Gastrocnemius medialis (tissue), 4 donors: Measurements from ENCODE around the gene BRICD5.

Experiments used
- POLR2A ChIP-seq, 2 donors: fragments of 450-650 bp; IDR thresholded peaks; one replicate each; pipeline ENCODE4 v1.6.1; 2017; ENCODE audit warnings: antibody characterized with exemption in 2 of 2, mild to moderate bottlenecking in 2 of 2, moderate library complexity in 2 of 2
- TF ChIP-seq, protein P1 (sequence below), 5 experiments: fragments of 450-650 bp in 3 of 5; fragments of 200-600 bp in 2 of 5; sonication (generic) in 2 of 5; IDR thresholded peaks in 4 of 5; conservative IDR thresholded peaks in 1 of 5; 1 replicate in 4 of 5; 2 replicates in 1 of 5; pipeline ENCODE4 v1.5.1; 2016 to 2019; ENCODE audit warnings: antibody characterized with exemption in 5 of 5, mild to moderate bottlenecking in 3 of 5, moderate library complexity in 3 of 5

DNA sequence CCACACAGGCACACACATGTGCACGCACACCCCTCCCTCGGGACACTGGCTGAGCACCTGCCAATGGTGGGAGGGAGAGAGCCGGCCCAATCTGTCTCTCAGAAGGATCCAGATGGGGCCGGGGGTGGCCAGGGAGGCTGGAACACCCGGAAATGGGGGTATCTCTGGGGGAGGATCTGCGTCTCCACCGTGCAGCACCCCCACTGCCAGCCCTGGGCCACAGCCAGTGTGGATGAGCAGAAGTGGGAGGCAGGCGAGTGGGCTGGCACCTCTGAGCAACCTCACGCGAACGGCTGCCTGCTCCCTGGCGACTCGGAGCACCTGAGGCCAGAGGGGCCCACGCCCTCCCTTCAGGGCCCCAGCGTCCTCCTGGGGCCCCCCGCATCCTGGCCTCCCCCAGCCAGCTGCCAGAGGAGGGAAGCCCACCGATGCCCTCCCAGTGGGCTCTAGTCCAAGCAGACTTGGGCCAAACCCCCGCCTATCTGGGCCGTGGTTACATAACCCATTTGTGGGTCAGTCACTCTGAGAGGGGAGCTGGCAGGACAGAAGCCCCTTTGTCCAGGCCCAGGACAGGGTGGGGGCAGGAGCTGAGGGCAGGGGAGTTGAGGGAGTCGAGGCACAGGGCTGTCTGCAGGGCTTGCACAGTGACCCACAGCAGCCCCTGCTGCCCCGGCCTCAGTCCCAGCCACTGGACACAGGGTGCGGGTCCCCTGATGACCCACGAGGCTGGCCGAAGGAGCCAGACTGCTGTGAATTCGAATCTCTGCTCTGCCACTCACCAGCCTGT, 19.8 kb downstream of the BRICD5 start:
- TF ChIP-seq, protein P1, sequence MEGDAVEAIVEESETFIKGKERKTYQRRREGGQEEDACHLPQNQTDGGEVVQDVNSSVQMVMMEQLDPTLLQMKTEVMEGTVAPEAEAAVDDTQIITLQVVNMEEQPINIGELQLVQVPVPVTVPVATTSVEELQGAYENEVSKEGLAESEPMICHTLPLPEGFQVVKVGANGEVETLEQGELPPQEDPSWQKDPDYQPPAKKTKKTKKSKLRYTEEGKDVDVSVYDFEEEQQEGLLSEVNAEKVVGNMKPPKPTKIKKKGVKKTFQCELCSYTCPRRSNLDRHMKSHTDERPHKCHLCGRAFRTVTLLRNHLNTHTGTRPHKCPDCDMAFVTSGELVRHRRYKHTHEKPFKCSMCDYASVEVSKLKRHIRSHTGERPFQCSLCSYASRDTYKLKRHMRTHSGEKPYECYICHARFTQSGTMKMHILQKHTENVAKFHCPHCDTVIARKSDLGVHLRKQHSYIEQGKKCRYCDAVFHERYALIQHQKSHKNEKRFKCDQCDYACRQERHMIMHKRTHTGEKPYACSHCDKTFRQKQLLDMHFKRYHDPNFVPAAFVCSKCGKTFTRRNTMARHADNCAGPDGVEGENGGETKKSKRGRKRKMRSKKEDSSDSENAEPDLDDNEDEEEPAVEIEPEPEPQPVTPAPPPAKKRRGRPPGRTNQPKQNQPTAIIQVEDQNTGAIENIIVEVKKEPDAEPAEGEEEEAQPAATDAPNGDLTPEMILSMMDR (IDR thresholded peaks at IDR 0.05 in 4 of 5, conservative IDR thresholded peaks at IDR 0.05 in 1 of 5) = no peak
- no peak for TF ChIP-seq POLR2A (IDR thresholded peaks at IDR 0.05)
